Measurements from ENCODE around the gene FGFR4.

FGFR4 gene

DNA sequence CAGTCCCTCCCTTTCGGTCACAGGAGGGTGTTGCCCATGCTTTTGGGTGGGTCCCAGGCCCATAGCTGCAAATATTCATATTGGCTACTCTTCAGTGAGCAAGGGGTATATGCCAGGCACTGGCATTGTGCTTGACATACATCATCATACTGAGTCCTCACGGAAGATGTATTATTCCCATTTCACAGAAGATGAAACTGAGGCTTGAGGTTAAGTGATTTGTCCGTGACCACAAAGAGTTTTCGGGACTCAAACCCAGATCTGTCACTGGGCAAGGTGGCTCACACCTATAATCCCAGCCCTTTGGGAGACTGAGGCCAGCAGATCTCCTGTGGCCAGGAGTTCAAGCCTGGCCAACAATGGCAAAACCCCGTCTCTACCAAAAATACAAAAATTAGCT is 6.5 kb upstream of the FGFR4 start:
- no peaks in the 10 kb centered on the region for H3K4me1 ChIP-seq

DNA sequence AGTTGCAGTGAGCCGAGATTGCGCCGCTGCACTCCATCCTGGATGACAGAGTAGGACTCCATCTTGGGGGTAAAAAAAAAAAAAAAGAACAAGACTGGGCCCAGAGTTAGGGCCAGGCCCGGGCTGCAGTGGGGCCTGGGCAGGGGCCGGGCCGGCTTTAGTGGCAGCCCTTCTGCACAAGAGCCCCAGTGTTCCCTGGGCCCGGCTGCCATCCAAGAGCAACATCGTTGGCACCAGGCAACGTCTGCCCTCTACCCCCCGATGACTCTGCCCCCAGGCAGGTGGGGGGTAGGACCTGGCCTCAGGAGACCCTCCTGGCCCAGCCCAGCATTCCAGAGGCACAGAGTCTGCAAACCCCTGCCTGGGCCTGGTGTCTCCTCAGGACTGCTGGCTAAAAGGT is 4.9 kb upstream of the FGFR4 start:
- TF ChIP-seq, protein P1, sequence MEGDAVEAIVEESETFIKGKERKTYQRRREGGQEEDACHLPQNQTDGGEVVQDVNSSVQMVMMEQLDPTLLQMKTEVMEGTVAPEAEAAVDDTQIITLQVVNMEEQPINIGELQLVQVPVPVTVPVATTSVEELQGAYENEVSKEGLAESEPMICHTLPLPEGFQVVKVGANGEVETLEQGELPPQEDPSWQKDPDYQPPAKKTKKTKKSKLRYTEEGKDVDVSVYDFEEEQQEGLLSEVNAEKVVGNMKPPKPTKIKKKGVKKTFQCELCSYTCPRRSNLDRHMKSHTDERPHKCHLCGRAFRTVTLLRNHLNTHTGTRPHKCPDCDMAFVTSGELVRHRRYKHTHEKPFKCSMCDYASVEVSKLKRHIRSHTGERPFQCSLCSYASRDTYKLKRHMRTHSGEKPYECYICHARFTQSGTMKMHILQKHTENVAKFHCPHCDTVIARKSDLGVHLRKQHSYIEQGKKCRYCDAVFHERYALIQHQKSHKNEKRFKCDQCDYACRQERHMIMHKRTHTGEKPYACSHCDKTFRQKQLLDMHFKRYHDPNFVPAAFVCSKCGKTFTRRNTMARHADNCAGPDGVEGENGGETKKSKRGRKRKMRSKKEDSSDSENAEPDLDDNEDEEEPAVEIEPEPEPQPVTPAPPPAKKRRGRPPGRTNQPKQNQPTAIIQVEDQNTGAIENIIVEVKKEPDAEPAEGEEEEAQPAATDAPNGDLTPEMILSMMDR (IDR thresholded peaks at IDR 0.05; ENCODE audit: low read depth, low read length) = no peak
- Histone ChIP-seq H3K27me3 (no peaks in the 10 kb centered on the region), H3K9me3 (no peaks in the 10 kb centered on the region), H3K36me3 (no peaks in the 10 kb centered on the region), H3K4me3 (ENCODE audit: low read depth, low read length) (no peak overlapping the region), H3K4me1 (no peaks in the 10 kb centered on the region)
- DNase-seq = no peak

More for the DNA sequence above, 6.5 kb upstream of the FGFR4 start:
- H3K27me3 ChIP-seq = no peaks in the 10 kb centered on the region
- no peaks in the 10 kb centered on the region for H3K9me3 ChIP-seq
- DNase-seq = no peak
- H3K4me3 ChIP-seq (ENCODE audit: low read depth, low read length) = no peak overlapping the region
- no peaks in the 10 kb centered on the region for H3K36me3 ChIP-seq
- TF ChIP-seq, protein P1 (IDR thresholded peaks at IDR 0.05; ENCODE audit: low read depth, low read length) = no peak

DNA sequence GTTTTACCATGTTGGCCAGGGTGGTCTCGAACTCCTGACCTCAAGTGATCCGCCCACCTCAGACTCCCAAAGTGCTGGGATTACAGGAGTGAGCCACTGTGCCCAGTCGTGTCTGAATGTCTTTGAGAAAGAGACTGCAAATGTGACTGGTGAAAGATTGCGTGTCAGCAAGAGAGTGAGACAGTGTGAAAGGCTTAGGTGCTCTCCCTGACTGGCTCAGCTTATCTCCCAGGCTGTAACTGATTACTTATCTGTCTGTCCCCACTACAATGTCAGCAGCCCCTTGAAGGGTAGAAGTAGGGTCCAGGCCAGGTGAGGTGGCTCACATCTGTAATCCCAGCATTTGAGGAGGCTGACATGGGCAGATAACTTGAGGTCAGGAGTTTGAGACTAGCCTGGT is 3.4 kb upstream of the FGFR4 start:
- no peaks in the 10 kb centered on the region for H3K36me3 ChIP-seq
- H3K4me1 ChIP-seq = no peaks in the 10 kb centered on the region
- TF ChIP-seq, protein P1 (IDR thresholded peaks at IDR 0.05; ENCODE audit: low read depth, low read length) = no peak
- H3K9me3 ChIP-seq = no peaks in the 10 kb centered on the region
- no peaks in the 10 kb centered on the region for H3K27me3 ChIP-seq
- H3K4me3 ChIP-seq (ENCODE audit: low read depth, low read length) = no peak overlapping the region
- no peak for DNase-seq

DNA sequence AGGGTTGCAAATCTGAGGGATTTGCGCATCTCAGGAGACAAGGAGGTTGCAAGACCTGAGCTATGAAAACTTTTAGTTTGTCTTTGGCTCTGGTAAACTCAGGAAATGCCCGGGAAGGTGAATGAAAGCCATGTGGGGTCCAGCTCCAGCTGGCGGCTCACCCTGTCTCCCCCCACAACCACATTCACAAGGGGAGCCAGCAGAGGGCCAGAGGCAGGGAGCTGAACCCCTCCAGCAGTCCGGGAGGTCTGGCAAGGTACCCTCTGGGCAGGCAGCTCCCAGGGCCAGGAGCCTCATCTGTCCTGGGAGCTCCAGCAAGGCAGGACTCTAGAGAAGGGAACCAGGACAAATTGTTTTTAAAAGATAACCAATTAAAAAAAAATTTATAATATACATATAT is 2.5 kb upstream of the FGFR4 start:
- Histone ChIP-seq H3K9me3 (no peaks in the 10 kb centered on the region), H3K4me3 (ENCODE audit: low read depth, low read length) (no peak overlapping the region), H3K36me3 (no peaks in the 10 kb centered on the region), H3K27me3 (no peaks in the 10 kb centered on the region), H3K4me1 (no peaks in the 10 kb centered on the region)
- TF ChIP-seq, protein P1 (IDR thresholded peaks at IDR 0.05; ENCODE audit: low read depth, low read length) = no peak
- no peak for DNase-seq

DNA sequence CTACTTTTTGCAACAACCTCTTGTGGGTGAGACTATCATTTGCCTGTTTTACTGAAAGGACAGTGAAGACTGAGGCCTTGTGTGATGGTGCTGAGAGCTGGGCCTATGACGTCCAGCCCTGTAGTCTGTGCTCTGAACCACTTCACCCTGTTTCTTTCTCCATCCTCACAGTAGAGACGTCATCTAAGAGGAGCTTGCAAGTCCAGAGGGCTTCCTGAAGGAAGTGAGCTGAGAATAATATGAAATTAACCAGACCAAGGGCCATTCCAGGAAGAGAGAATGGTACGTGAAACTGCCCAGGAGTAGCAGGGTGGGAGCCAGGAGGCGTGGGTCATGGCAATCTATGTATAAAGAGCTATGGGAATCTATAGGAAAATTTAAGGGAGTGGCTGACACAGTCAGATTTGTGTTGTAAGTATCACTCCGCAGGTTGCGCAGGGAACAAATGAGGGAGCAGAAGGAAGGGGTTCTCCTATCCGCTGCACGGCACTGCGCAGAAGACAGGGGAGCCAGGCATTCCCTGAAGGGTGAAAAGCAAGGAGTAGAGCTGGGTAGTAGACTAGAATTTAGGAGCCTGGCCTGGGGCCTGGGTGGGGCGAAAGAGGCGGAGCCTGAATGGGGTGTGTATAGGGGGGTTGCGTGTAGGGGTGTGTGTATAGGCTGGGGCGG is 596 bp upstream of the FGFR4 start:
- TF ChIP-seq, protein P1 (IDR thresholded peaks at IDR 0.05; ENCODE audit: low read depth, low read length) = no peak
- Histone ChIP-seq H3K4me1 (no peaks in the 10 kb centered on the region), H3K36me3 (no peaks in the 10 kb centered on the region), H3K4me3 (ENCODE audit: low read depth, low read length) (no peak overlapping the region), H3K27me3 (no peaks in the 10 kb centered on the region), H3K9me3 (no peaks in the 10 kb centered on the region)
- no peak for DNase-seq

DNA sequence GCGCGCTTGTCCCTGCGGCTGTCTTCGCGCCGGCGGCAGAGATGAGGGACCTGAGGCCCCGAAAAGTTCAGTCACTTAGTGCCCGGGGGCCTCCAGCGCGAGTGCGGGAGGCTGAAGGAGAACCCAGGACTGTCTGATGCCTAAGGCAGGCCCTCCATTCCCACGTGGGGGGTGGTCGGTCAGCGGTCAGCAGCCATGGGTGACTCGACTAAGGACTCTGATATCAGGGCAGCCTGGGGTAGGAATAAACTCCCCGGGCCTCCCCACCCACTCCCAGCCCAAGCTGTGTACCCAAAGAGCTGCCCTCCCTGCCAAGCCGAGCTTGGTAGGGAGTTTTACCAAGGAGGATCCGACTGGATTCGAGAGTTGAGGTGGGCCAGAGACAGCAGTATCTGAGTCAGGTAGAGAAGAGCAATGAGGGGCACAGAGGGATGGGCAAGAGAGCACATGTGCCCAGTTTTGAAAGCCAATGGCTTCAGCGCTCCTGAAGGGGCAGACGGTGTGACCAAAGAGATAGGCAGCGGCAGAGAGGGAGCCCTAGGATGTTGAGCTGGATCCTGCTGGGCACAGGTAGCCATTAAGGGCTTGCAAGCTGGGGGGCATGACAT is 787 bp downstream of the FGFR4 start:
- Histone ChIP-seq H3K4me1 (no peaks in the 10 kb centered on the region), H3K27me3 (no peaks in the 10 kb centered on the region), H3K4me3 (ENCODE audit: low read depth, low read length) (peak overlapping the region; percentile 52), H3K36me3 (no peaks in the 10 kb centered on the region), H3K9me3 (no peaks in the 10 kb centered on the region)
- no peak for DNase-seq
- TF ChIP-seq, protein P1 (IDR thresholded peaks at IDR 0.05; ENCODE audit: low read depth, low read length) = no peak
